GM19043 (cell line): ENCODE results near the gene LCA5.
"Not testable (repeated sequence)": the region's sequence is repeated elsewhere in the genome, so short reads cannot be mapped to it uniquely, and the experiment has no call there.

Experiments used
- ATAC-seq: cut with Tn5 transposase; IDR thresholded peaks from one replicate; pipeline ENCODE4 v1.9.1; 2021; ENCODE audit warnings: low read depth; ENCODE audit not compliant: unreplicated experiment

The LCA5 gene

DNA sequence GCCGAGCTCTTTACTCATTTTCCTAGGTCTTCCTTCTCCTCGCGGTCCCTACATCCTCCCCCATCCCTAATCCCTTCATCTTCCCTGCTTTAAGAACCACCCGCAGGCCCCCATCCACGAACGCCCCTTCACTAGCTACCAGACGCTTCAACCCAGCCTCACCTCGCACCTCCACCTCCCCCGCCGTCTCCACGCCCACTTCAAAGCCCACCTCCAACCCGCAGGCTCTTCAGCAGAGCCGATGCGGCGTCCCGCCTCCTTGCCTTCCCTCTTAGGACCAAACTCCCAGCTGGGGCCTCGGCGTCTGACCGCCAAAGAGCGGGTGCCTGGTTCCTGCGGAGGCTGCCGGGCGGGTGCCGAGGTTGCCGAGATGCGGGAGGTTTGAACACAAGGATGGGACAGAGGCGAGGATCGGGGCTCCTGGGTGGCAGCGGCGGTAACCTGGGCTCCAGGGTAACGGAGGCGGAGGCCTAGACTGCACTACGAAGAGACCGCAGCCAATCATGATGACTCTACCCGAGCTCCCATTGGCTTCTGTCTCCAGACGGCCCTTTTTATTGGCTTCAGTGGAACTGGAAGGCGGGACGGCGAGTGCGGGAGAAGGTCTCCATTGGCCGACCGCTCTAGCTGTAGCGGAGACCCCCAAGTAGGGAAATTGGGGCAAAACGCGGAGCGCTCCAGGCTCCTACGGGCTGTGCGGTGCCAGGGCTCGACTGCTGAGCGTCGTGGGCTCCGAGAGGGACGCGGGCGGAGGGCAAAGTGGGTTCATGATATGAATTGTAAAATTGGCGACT, at the start of gene LCA5:
LCA5 (minus strand) TSS at position 477 of the 794 bp plus-strand sequence. CDS start 18,536 bp downstream, outside the sequence.
- ATAC-seq = peak; percentile 99

DNA sequence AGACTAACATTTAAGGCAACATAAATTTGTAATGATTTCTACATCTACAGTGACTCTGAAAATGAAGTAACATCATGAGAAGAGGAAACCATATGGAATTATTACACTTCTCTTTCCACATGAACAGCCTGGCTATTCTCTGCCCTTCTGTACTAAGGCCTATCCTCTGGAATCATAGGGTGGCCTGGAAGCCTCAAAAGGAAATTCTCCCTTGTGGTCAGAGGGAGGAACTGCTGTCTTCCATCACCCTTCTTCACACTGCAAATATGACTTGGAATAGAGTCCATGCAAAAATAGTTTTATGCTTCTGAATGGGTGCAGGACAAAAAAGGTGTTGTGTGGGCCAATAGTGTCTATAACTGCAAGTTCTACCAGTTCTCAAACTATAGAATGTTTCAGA, 49.3 kb upstream of the LCA5 start:
- ATAC-seq = no peak

DNA sequence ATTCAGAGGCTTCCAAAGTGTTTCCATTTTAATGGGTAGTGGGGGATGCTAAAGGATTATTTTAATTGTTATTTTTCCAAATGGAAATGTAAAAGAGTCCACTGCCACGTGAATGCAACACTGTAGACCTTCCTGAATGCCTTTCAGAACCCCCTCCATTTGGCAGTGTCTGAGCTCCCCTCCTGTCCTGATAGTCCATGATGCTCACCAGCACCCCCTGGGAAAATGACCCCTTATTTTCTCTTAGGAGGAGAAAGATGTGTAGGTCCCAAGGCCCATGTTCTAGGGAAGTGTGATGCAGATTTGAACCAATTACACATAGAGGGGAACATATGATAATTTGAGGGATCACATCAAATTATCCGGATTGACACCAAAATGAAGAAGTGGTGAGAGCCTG, 47.1 kb upstream of the LCA5 start:
- ATAC-seq = no peak

DNA sequence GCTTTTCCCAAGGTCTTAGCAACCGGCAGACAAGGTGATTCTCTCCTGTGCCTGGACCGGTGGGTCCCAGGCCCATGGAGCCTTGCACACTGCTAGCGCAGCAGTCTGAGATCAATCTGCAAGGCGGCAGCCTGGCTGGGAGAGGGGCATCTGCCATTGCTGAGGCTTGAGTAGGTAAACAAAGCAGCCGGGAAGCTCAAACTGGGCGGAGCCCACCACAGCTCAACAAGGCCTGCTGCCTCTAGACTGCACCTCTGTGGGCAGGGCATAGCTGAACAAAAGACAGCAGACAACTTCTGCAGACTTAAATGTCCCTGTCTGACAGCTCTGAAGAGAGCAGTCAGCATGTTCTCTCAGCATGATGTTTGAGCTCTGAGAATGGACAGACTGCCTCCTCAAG, 40.7 kb upstream of the LCA5 start:
- ATAC-seq = not testable (repeated sequence)

DNA sequence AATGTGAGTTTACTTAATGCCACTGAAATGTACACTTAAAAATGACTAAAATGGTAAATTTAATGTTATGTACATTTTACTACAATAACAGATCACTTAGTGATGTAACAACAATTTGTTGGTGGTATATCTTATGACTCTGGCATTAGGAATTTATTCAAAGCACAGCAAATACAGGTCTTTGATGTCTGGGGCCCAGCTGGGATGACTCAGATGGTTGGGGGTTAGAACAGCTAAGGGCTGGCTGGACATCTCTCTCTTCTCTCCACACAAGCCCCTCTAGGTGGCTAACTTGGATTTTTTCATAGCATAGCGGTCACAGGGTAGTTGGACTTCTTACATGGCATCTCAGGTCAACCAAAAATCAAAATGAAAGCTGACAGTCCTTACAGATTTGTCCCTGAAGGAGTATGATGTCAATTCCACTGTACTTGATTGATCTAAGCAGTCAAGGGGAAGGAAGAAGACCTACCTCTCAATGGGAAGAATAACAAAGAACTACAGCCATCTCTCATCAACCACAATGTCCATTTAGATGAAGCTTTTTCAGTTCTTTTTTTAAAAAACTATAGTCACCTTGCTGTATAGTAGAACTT, 37.5 kb upstream of the LCA5 start:
- ATAC-seq = no peak

DNA sequence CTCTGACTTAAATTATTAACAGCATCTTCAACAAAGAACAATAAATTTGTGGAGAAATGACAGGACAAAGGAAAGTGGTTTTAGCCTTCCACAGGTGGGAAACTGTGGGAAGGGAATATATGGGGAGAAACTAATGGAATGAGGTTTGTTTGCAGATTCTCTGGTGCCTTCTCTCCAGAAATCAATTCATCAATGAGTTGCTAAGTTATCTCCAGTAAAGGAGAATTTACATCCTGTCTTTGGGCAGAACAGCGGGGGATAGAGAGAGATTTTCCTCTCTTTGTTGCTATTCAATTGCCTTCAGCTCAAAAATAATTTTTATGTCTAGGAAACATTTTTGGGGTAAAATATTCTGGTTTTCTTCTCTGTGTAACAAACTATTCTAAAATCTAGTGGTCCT, 36.9 kb upstream of the LCA5 start:
- ATAC-seq = no peak

DNA sequence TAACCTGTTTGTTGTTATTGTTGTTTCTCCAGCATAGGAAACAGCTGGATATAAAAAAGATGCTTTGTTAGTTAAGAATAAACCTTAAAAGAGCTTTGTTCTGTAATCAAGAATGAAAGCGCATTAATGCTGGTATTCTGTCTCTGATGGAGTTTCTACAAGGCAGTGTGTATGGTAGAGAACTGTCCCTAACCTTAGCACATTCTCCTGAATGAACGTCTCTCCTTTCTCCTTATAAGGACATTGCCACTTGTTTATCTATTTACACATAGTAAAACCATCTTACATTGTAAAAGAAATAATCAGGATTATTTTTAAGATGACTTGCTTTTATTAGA, 33.8 kb upstream of the LCA5 start:
- peak; percentile 13 for ATAC-seq

DNA sequence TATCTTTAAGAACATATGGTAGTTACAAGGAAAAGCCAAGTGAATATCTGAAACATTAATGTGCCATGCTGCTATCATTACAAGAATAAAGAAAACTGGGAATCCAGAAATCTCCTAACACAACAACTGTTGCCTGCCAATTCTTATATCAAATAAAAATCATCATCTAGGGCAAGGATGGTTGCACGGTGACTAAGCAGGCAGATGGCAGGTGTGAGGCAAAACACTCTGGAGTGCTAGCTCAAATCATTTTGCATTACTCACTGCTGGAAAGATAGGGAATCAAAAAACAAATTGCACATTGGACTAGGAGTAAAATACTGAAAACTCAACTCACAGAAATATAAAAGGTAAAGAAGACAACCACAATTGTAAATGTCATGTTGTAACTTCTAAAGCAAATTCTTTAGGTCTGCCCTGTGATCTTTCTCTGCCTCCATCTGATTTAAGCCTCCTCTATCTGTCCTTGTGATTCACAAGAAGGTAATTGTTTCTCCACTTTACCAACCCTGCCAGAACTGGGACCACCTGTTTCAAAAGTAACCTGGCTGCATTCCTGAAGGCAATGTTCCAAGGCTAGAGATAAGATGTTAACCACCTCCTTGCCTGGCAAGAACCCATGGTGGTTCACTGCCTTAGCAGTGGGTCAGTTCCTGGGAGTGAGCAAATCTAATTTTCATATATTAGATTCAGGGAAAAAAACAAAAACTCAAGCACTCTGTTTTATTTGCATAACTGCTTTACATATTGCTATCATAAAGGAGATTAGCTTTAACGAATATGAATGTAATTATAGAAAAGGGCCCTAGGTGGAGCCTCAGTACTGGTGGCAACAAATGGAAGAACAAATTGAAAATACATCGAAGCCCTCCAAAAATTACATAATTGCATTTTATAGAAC, 33.1 kb upstream of the LCA5 start:
- ATAC-seq = peak; percentile 85

DNA sequence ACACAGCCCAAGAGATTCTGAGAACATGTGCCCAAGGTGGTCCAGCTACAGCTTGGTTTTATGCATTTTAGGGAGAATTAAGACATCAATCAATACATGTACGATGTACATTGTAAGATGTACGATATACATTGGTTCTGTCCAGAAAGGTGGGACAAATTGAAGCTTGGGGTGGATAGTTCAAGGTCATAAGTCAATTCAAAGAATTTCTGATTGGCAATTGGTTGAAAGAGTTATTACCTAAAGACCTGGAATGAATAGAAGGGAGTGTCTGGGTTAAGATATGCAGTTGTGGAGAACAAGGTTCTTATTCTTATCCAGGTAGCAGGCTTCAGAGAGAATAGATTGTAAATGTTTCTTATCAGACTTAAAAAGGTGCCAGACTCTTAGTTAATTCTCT, 31.8 kb upstream of the LCA5 start:
- no peak for ATAC-seq

DNA sequence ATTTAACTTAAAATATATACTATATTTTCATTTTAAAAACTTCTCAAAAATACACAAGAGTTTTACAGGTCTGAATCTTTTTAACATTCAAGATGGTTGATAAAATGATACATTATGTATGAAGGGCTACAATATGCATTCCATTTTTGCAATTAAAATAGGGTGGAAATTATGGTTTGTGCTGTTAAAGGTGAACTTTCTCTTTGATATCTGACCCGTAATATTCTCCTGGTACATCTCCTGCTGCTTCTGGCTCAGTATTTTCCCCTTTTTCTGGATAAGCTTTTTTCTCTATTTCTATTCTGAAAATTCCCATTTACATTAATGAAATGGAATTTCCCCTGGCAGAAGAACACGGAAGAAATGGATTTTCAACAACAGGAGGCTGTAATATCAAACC, 27.4 kb upstream of the LCA5 start:
- ATAC-seq = no peak

DNA sequence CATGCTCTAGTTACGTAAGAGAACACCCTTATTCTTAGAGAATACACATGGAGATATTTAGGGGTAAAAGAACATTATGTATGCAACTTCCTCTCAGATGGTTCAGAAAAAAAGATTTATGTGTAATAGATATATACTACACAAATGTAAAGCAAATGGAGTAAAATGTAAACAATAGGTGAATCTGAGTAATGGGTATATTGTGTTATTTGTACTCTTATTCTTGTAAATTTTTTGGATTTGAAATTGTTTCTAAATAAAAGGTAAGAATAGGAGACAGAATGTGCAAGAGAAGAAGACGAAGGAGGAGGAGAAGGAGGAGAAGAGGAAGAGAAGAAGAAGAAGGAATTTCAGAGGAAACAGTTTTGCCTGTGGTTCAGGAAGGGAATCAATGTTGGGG, 22.5 kb upstream of the LCA5 start:
- no peak for ATAC-seq

DNA sequence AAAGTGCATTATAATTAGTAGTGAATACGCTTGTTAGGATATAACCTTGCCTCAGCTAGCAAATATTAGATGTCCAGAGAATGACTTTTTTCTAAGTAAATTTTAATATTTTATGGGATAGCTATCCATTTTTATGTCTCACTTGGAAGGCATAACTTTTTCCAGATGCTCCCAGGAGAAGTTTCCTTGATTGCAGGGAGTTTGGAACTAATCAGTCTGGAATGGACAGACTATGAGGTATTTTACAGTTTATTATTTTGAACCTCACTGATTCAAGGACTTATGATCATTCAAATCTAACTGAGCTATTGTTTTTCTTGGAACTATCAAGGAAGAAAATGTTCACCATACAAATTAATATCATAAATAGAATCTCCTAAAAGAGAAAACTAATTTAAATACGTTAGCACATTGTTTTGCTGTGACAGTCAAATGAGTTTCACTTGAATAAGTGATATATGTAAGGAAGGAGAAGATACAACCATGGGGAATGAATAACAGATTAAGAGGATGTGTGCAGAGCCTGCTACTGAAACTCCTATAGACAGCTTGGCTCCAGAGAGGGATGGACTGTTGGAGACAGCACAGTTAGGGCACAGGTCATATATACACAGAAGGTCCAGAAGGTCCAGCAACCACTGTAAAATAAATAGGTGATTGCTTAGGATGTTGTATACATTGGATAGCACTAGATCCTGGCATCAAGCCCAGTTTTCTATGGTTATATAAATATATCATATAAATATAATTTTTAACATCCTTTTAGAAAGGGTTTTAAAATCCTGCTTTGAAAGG, 20.6 kb upstream of the LCA5 start:
- no peak for ATAC-seq

DNA sequence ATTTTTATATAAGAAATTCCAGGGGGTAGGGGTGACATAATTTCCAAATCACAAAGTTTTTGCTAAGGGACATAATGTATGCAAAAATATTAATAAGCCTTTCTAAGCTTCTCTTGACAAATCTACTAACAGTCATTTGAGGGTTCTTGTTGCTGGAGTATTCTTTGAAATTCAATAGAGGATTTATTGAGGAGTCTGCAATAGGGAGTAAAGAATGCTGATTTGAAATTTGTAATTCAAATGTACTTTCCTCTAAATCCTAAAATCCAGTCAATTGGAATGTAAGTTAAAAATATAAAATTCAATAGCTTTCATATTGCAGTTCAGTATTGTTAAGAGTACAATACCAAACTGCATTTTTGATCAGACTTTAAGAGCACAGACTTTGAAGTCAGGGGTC, 17.1 kb upstream of the LCA5 start:
- ATAC-seq = no peak

DNA sequence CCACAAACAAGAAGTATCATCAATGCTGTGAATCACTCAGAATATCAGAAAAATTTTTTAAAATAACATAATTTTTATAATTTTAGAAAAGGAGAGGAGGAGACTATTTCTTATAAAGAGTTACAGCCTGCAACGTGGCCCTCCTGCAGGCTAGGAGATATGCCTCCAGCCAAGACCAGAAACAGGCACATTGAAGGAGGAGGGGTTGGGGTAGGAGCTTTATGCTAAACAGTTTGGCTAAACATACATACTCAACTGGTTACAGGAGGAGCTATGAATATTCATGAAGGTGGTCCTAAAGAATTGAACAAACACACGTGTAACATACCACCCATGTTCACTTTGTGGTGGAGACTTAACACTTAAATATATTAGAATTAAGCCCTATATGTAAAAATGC, 14.2 kb upstream of the LCA5 start:
- no peak for ATAC-seq

DNA sequence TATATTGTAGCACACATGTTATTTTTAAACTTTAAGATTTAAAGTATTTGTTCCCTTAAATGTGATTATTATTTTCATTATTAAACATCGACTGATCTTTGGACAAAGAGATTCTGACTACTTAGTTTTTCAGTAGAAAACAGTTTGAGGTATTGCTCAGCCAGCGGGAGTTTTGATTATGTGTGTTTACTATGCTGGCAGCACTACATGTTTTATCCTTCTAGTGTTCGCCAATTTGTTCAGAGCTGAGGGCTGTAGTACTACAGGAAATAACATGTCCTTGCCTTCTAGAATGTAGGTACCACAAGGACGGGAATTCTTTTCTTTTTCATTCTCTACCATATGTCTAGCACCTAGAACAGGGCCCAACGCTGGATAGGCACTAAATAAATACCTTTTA, 11.1 kb upstream of the LCA5 start:
- ATAC-seq = no peak

DNA sequence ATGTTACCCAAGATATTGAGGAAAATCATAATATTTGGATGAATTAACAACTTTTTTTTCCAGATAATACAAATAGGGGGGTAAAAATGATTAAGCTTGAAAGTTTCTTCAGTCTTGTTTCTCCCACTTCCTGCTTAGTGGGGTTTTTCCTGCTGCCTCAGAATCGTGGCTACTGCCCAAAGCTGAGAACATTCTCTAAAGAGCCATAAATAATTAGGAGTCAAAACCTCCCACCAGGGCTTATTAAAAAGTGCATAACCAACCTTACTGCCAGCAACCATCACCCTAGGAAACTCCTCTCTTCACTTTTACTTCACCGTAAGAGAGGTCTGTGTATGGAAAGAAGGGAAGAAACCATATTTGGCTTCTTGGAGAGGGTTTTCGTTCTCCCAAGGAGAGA, 9.0 kb upstream of the LCA5 start:
- no peak for ATAC-seq

DNA sequence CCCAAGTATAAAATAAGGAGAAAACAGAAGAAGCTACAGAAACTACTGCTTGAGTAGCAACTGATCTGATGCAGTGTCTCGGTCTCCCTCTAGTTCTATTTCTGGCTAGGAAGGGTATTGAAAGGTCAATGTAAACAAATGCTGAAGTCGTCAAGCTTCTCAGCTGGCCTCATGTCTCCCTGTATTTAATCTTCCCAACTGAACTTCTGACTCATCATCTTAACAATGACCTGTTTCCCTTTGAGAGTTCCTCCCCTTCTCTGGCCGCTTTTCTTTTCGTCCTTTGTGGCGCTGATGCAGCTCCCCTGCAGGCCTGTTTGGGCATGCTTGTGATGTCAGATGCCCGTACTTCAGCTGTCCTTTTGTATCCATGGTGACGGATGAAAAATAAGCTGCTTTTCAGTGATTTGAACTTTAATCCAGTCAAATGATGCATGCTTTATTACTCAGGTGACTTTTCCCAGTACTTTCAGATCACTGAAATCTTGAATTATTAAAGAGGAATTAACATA, 7.8 kb upstream of the LCA5 start:
- peak; percentile 73 for ATAC-seq

DNA sequence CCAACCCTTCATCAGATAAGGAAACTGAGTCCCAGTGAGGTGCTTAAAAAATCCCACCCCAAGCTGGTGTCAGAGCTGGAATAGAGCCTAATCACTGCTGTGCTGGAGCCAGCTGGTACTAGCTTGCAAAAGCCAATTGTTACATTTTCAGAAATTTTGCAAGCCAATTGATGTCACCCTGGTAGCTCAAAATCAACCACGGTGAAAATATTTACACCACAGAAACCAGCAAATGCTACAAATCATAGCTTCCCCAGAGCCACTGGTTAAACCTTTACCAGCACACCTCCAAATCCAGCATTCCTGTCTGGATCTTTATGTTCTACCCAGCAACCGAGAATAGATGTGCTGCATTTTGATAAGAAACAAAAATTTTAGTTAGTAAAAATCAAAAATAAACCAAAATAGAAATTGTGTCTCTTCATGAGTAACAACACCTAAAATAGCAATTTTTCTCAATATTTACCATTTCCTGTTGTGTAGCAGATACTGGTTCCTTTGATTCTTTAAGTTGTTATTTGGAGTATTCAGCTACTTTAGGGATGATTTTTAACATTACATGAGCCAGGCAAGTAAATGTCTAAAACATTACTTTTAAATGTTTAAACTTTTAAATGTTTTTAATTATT, 7.2 kb upstream of the LCA5 start:
- ATAC-seq = peak; percentile 49

DNA sequence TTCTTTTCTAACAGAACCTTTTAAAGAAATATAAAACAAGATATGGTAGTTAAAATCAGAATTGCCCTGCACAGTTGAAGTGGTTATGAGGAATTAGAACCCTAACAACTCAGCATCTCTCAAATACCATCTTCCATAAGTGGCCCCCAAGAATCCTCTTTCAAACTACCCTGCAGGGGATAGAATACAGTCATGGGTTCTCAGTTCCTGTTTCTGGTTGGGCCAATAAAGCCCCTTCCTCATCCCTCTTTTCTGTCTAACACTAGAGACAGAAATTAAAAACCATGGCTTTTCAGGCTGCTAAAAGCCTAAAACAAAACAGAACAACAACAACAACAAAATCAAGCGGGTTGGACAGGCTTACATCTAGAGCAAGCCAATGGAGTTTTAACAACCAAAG, 6.7 kb upstream of the LCA5 start:
- ATAC-seq = no peak

DNA sequence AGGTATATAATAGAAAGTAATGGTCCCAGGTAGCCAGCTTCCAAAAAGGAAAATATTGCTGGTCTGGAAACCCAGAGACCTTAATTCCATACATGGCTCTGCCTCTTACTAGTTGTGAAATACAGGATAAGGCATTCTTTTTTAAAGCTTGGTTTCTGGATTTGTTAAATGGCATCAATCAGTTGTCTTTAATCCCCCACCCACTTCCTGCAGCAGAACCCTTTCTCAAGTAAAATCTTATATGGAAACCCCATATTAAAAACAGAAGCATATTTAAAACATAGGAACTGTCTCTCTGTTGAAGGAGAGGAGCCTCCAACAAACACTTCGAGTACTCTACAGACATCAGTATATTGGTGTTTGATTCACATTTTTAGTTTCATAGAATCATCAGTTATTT, 6.2 kb upstream of the LCA5 start:
- ATAC-seq = no peak
